Adrenal gland (tissue), 5 donors: Measurements from ENCODE around the gene UCHL1.

Source experiments
- CTCF ChIP-seq, 6 experiments: fragments of 450-650 bp in 4 of 6; fragments of 200-600 bp in 2 of 6; sonication (generic) in 1 of 6; IDR thresholded peaks; 1 replicate in 5 of 6; 2 replicates in 1 of 6; pipeline versions ENCODE4 v1.5.1 to v1.8.0; 2016 to 2021; ENCODE audit warnings: antibody characterized with exemption in 6 of 6, mild to moderate bottlenecking in 2 of 6, moderate library complexity in 1 of 6
- POLR2A ChIP-seq, 2 donors: fragments of 450-650 bp; IDR thresholded peaks; one replicate each; pipeline ENCODE4 v1.6.1; 2017; ENCODE audit warnings: antibody characterized with exemption in 2 of 2, mild to moderate bottlenecking in 2 of 2, moderate library complexity in 1 of 2
- donor health status: DM: no; HTN: no; CAD: no.

DNA sequence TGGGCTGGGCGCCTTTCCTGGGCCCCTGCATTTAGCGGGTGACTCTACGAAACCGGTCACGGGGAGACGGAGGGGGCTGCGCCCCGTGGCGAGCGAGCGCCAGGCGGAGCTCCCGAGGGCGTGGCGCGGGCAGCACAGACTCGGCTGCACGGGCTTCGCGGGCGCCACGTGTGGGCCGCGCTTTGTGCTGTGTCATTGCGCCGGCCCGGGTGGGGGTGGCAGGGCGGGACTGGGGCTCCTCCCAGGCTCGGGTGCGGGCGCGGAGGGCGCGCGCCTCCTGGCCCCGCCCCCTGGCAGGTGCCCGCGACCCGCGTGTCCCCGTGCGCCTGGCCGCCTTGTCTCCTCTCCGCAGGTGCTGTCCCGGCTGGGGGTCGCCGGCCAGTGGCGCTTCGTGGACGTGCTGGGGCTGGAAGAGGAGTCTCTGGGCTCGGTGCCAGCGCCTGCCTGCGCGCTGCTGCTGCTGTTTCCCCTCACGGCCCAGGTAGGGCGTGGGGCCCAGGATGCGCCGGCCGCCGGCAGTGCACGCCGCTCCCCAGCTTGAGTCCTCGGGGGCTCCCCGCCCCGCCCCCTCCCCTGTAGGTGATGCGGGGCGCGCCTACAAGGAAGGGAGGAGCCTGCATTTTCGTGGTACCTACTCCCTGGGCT lies 651 bp downstream of the UCHL1 start:
- TF ChIP-seq CTCF (IDR thresholded peaks at IDR 0.05) (no peak), POLR2A (IDR thresholded peaks at IDR 0.05) (no peak)
